Muscle layer of colon (tissue), 2 donors: ENCODE results near the gene PHLDB1.

Source experiments
- H3K27ac ChIP-seq: one replicate; pipeline ENCODE4 v1.7.0; 2013; ENCODE audit warnings: low read depth, mild to moderate bottlenecking, low read length, moderate library complexity
- H3K27me3 ChIP-seq, 2 donors: one replicate each; pipeline ENCODE4 v1.7.0; 2013; ENCODE audit warnings: low read length in 2 of 2, mild to moderate bottlenecking in 2 of 2; ENCODE audit not compliant: insufficient read depth in 2 of 2, control insufficient read depth in 1 of 2
- H3K36me3 ChIP-seq: one replicate; pipeline ENCODE4 v1.7.0; 2013; ENCODE audit warnings: mild to moderate bottlenecking, low read length; ENCODE audit not compliant: insufficient read depth
- H3K4me1 ChIP-seq: one replicate; pipeline ENCODE4 v1.7.0; 2013; ENCODE audit warnings: mild to moderate bottlenecking, low read length; ENCODE audit not compliant: insufficient read depth
- H3K4me3 ChIP-seq, 2 donors: one replicate each; pipeline ENCODE4 v1.7.0; 2013; ENCODE audit warnings: low read length in 2 of 2, low read depth in 1 of 2, mild to moderate bottlenecking in 1 of 2, moderate library complexity in 1 of 2
- H3K9ac ChIP-seq: one replicate; pipeline ENCODE4 v1.7.0; 2013; ENCODE audit warnings: low read length
- H3K9me3 ChIP-seq: one replicate; pipeline ENCODE4 v1.7.0; 2013; ENCODE audit warnings: mild to moderate bottlenecking, low read length
- donor health status: abdominal sarcoma.
- donor health status: Adenocarcinoma of cecum.

PHLDB1 gene

DNA sequence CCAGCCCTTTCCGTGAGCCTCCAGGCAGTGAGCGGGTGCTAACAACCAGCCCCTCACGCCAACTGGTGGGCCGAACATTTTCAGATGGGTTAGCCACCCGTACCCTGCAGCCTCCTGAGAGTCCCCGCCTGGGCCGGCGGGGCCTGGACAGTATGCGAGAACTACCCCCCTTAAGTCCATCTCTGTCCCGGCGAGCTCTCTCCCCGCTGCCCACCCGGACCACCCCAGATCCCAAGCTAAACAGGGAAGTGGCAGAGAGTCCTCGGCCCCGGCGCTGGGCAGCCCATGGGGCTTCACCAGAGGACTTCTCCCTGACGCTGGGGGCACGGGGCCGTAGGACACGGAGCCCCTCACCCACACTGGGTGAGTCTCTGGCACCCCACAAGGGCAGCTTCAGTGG is 20.6 kb downstream of the PHLDB1 start:
- Histone ChIP-seq H3K4me1 (peaks cover 16% of the 10 kb centered on the region), H3K9ac (no peak overlapping the region), H3K27ac (no peak overlapping the region), H3K36me3 (peaks cover 57% of the 10 kb centered on the region), H3K27me3 (no peaks in the 10 kb centered on the region), H3K4me3 (no peak overlapping the region), H3K9me3 (no peaks in the 10 kb centered on the region)

DNA sequence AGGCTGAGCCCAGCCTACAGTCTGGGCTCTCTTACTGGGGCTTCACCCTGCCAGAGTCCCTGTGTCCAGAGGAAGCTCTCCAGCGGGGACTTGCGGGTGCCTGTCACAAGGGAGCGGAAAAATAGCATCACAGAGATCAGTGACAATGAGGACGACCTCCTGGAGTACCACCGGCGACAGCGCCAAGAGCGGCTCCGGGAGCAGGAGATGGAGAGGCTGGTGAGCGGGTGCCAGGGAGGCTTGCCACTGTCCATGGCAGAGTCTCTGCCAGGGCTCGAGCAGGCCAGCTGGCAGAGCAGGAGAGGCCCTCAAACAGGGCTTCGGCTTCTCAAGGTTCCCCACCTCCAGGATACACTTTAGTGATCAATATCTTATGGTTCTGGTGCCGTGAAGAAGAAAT is 21.0 kb downstream of the PHLDB1 start:
- no peak overlapping the region for H3K4me3 ChIP-seq
- peaks cover 57% of the 10 kb centered on the region for H3K36me3 ChIP-seq
- no peaks in the 10 kb centered on the region for H3K27me3 ChIP-seq
- H3K9ac ChIP-seq, result no peak overlapping the region
- H3K27ac ChIP-seq, result no peak overlapping the region
- H3K4me1 ChIP-seq, result peaks cover 16% of the 10 kb centered on the region
- no peaks in the 10 kb centered on the region for H3K9me3 ChIP-seq

DNA sequence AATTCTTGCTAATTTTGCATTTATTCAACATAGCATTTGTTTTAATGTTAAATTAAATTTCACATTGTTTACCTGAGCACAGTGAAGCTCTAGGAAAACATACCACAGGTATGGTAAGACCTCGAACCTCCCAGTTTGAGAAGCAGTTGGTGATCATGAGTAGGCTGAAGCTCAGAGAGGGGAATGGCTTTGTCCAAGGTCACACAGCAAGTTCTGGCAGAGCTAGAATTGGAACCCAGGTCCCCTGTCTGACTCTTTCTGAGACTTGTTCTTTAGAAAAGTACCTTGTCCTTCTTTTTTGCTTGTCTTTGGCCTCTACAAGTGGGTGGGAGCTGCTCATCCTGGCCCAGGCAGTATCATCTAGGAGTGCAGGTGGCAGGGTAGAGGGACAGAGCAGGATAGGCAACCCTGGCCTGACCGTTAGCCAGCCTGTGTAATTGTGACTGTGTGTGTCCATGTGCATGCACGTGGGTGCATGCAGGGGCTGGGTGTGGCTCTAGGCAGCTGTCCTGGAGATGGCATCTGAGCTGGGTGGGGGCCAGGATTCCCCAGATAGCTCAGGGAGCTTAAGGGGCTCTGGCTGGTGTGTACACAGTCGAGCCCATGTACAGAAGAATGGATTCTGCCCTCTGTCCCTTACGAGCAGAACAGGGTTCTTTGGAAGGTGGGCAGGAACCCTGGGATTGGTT is 21.6 kb downstream of the PHLDB1 start:
- Histone ChIP-seq H3K27ac (no peak overlapping the region), H3K9me3 (no peaks in the 10 kb centered on the region), H3K9ac (no peak overlapping the region), H3K4me1 (peaks cover 20% of the 10 kb centered on the region), H3K4me3 (no peak overlapping the region), H3K27me3 (no peaks in the 10 kb centered on the region), H3K36me3 (peaks cover 63% of the 10 kb centered on the region)

DNA sequence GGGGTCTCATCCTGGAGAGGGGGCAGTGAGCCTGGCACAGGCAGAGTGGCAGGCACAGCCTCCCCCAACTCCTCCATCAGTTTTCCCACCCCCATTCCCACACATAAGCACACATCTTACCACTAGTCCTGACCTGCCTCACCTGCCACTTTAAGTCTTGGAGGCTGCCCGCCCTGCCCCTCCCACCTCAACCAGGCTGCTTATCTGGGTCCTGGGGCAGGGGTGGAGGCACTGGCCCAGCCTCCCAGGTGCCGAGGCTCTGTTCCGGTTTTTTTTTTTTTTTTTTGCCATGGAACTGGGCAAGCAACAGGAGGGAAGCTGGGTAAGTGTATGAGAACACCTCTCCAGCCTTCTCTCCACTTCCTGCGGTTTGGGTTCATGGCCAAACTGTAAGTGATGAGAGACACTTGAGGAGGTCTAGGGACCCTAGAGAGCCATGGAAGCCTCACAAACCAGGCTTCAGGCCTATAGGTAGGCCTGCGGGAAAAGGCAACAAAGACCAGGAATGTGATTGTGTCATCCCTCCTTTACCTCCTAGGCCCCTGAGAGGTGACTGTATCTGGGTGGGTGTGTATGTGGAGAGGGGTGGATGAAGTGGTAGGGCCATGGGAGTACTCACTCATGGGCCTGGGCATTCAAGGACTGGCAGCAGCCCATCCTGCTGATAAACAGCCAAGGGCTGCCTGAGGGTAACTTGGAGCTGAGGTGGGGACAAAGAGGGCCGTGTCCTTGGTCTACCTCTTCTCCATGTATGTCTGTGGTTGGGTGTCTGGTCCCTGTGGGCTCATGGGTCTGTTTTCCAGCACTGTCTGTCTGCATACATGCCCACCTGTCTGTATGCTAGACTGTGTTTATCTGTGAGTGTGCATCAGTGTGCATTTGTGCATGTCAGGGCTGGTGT is 22.6 kb downstream of the PHLDB1 start:
- H3K4me3 ChIP-seq, result no peak overlapping the region
- H3K9ac ChIP-seq, result no peak overlapping the region
- no peaks in the 10 kb centered on the region for H3K9me3 ChIP-seq
- no peaks in the 10 kb centered on the region for H3K27me3 ChIP-seq
- H3K4me1 ChIP-seq, result peaks cover 27% of the 10 kb centered on the region
- no peak overlapping the region for H3K27ac ChIP-seq
- peaks cover 61% of the 10 kb centered on the region for H3K36me3 ChIP-seq

DNA sequence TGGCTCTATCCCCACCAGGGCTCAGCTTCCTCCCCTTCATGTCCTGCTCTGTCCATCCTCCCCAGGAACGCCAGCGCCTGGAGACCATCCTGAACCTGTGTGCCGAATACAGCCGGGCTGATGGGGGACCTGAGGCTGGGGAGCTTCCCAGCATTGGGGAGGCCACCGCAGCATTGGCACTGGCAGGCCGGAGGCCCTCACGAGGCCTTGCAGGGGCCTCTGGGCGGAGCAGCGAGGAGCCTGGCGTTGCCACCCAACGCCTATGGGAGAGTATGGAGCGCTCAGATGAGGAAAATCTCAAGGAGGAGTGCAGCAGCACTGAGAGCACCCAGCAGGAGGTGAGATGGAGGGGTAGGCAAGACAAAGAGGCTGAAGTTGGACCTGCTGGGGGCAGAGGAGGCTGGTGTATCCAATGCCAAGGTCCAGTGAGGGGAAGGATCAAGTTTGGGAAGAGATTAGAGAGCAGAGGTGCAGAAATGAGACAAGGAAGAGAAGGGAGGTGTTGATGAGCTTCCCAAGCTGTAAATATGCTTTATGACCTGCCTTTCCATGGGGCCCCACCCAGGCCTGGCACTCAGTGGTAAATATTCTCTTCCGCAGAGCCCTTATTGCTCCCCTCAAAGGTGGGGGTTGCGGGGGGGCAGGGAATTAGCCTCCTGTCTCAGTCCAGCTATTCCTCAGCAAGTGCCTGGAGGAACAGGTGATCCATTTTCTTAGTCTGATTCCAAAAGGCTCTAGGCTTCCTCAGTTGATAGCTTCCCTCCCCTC is 23.9 kb downstream of the PHLDB1 start:
- H3K36me3 ChIP-seq, result peaks cover 59% of the 10 kb centered on the region
- H3K27ac ChIP-seq, result peak overlapping the region; percentile 9

DNA sequence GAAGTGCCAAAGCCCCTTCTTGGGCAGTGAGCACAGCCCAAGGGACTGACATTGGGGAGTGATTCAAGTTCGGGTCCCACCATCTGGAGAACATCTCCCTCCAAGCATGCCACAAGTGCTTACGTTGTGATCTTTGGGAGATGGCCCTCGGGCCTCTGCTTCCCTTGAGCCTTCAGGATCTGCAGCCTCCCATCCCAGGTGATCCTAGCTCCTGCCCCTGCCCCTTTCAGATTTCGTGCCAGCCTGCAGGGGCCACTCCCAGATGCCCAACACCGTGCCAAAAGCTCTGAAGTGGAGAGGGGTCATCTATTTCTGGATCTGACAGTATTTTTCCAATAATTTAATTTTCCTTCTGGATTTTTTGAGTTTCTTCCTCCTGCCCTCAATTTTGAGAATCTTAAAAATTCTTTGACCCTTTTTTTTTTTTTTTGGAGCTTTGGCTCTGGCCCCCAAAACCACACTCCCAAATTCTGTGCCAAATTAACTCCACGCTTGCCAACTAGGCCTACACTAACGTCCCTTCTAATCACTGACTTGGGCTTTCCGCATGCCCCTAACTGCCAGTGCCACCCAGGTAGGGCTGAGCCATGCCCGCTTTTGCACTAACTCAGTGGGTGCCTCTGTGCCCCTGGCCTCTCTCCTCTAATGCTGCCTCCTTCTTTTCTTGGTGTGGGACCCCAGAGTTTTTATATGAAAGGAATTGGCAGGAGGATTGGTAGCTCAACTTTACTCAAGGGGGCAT is 25.3 kb downstream of the PHLDB1 start:
- H3K36me3 ChIP-seq, result peaks cover 59% of the 10 kb centered on the region
- H3K9me3 ChIP-seq, result no peaks in the 10 kb centered on the region
- no peaks in the 10 kb centered on the region for H3K27me3 ChIP-seq
- peaks cover 42% of the 10 kb centered on the region for H3K4me1 ChIP-seq
- H3K4me3 ChIP-seq, result no peak overlapping the region
- H3K9ac ChIP-seq, result no peak overlapping the region
- no peak overlapping the region for H3K27ac ChIP-seq

More for the DNA sequence above, 23.9 kb downstream of the PHLDB1 start:
- Histone ChIP-seq H3K27me3 (no peaks in the 10 kb centered on the region), H3K9ac (no peak overlapping the region), H3K4me3 (no peak overlapping the region), H3K4me1 (peaks cover 38% of the 10 kb centered on the region), H3K9me3 (no peaks in the 10 kb centered on the region)

DNA sequence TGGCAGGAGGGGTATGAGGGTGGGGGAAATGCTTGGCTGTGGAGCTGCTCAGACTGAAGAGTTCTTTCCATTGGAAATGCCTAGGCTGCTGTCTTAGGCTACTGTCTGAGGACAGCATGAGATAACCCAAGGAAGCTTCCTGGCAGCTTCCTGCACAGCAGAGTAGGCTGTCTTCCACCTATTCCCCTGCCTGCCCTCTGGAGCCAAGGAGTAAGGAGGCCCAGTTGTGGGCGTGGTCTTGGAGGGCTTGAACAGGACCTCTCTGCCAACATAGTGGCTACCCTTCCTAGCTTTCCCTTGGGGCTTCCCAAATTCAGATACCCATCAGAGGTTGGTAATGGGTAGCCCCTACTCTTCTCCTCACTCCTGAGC is 25.9 kb downstream of the PHLDB1 start:
- H3K9me3 ChIP-seq, result no peaks in the 10 kb centered on the region
- H3K9ac ChIP-seq, result no peak overlapping the region
- peaks cover 42% of the 10 kb centered on the region for H3K4me1 ChIP-seq
- no peak overlapping the region for H3K4me3 ChIP-seq
- H3K36me3 ChIP-seq, result peaks cover 57% of the 10 kb centered on the region
- no peaks in the 10 kb centered on the region for H3K27me3 ChIP-seq
- H3K27ac ChIP-seq, result no peak overlapping the region

DNA sequence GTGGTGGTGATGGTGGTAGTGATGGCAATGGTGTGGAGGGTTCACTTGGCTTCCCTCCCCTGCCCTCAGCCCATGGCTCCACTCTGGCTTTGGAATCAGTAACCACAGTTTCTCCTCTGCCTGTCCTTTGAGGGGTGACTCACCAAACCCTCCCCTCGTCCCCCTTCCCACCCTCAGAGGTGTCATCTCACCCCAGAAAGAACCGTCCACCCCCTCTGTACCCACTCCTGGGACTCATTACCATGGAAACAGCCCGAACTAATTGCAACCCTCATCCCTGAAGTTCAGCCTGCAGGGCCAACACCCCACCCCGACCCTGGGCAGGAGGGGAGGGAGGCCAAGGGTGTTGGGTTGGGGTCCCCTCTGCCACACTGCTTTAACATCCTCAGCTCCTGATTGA is 26.6 kb downstream of the PHLDB1 start:
- H3K9me3 ChIP-seq, result no peaks in the 10 kb centered on the region
- H3K4me1 ChIP-seq, result peaks cover 39% of the 10 kb centered on the region
- H3K9ac ChIP-seq, result peak overlapping the region; percentile 45
- peak overlapping the region; percentile 82 for H3K27ac ChIP-seq
- no peaks in the 10 kb centered on the region for H3K27me3 ChIP-seq
- peak overlapping the region in 1 of 2 donors; percentile 44 for H3K4me3 ChIP-seq
- H3K36me3 ChIP-seq, result peaks cover 51% of the 10 kb centered on the region

DNA sequence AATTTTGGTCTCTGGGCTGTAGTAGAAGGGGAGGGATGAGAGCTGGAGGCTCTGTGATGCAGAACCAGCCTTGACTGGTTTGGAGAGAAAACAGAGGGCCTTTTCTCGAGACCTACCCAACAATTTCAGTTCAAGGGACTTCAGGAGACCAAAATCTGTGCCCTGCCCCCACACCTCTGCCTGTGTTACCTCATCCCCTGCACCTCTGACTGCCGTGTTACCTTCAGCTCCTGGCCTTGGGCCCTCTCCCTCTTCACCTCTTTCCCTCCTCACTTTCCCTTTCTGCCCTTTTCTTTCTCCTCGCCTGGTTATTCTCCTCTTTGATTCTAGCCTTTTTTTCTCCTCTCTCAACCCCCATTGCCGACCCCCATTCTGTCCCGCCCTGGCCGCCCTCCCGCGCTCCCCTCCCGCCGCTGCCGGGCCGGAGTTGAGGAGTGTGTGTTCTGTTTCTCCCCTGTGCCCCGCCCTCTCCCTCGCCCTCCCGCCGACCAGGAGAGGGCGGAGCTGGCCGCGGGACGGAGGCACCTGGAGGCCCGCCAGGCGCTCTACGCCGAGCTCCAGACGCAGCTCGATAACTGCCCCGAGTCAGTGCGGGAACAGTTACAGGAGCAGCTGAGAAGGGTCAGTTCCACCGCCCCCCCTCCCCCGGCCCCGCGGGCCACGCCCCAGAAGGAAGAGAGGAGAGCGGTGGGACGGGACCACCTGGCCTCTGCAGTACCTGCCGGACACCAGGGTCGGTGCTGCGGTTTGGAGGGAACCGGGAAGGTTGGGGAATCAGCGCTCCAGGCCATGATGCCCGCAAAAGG is 27.2 kb downstream of the PHLDB1 start:
- peaks cover 34% of the 10 kb centered on the region for H3K4me1 ChIP-seq
- no peaks in the 10 kb centered on the region for H3K27me3 ChIP-seq
- peak overlapping the region; percentile 82 for H3K27ac ChIP-seq
- H3K9me3 ChIP-seq, result no peaks in the 10 kb centered on the region
- H3K9ac ChIP-seq, result peak overlapping the region; percentile 61
- peak overlapping the region; percentile 38 to 44 for H3K4me3 ChIP-seq
- peaks cover 46% of the 10 kb centered on the region for H3K36me3 ChIP-seq

DNA sequence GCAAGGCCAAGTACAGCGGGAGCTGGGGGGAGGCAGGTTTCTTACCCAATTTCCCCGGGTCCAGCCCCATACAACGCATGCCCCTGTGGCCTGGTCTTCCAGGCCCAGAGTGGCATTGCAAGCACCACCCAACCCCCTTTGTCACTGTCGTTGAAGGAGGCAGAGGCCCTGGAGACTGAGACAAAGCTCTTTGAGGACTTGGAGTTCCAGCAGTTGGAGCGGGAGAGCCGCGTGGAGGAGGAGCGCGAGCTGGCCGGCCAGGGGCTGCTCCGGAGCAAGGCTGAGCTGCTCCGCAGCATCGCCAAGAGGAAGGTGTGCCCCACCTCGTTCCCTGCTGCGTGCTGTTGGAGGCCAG is 27.8 kb downstream of the PHLDB1 start:
- H3K9me3 ChIP-seq, result no peaks in the 10 kb centered on the region
- peak overlapping the region; percentile 82 for H3K27ac ChIP-seq
- no peaks in the 10 kb centered on the region for H3K27me3 ChIP-seq
- H3K4me3 ChIP-seq, result peak overlapping the region; percentile 38 to 44
- H3K4me1 ChIP-seq, result peaks cover 36% of the 10 kb centered on the region
- peaks cover 45% of the 10 kb centered on the region for H3K36me3 ChIP-seq
- peak overlapping the region; percentile 61 for H3K9ac ChIP-seq
